Measurements from ENCODE around the gene RAB3IL1.

The RAB3IL1 gene

DNA sequence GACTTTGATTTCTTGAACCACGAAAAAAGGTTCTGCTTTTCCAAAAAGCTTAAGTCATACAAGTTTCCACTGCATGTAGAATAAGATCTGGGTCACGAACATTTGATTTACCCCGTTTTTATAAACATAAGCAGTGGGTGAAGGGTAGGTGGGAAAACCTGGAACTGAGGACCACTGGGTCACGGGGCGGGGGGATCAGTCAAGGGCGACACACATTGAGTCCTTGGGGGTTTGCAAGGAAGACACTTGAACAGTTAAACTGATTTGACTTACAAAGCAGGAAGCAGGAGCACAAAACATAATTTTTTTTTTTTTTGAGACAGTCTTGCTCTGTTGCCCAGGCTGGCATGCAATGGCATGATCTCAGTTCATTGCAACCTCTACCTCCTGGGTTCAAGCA is 36.9 kb downstream of the RAB3IL1 start:
- TF ChIP-seq EZH2phosphoT487 (IDR thresholded peaks at IDR 0.05; ENCODE audit: borderline replicate concordance) (no peak), CTCF (conservative IDR thresholded peaks at IDR 0.05; ENCODE audit: low read length) (no peak)
- no peaks in the 10 kb centered on the region for H4K20me1 ChIP-seq (ENCODE audit: insufficient read depth, low read length, poor library complexity, severe bottlenecking)
- H3K9me3 ChIP-seq (ENCODE audit: insufficient read depth, low read depth, low read length) = no peaks in the 10 kb centered on the region
- H3F3A ChIP-seq (ENCODE audit: low read depth) = no peaks in the 10 kb centered on the region
- H3K4me2 ChIP-seq (ENCODE audit: low read depth, low read length, poor library complexity, severe bottlenecking) = no peak overlapping the region
- peaks cover 13% of the 10 kb centered on the region for H3K4me1 ChIP-seq (ENCODE audit: insufficient read depth, low read length, poor library complexity, severe bottlenecking)
- no peaks in the 10 kb centered on the region for H3K36me3 ChIP-seq (ENCODE audit: insufficient read depth, low read length)
- H3K4me3 ChIP-seq (ENCODE audit: low read length, poor library complexity, severe bottlenecking) = no peak overlapping the region
- no peaks in the 10 kb centered on the region for H3K79me2 ChIP-seq (ENCODE audit: insufficient read depth, low read length)
- H3K9ac ChIP-seq (ENCODE audit: low read depth, low read length, poor library complexity, severe bottlenecking) = no peak overlapping the region
- no peaks in the 10 kb centered on the region for H3K9me2 ChIP-seq (replicated peaks; ENCODE audit: low read depth, low read length)
- H3K27me3 ChIP-seq (ENCODE audit: insufficient read depth, low read length, poor library complexity, severe bottlenecking) = no peaks in the 10 kb centered on the region
- H2AFZ ChIP-seq (ENCODE audit: low read length) = no peak overlapping the region

DNA sequence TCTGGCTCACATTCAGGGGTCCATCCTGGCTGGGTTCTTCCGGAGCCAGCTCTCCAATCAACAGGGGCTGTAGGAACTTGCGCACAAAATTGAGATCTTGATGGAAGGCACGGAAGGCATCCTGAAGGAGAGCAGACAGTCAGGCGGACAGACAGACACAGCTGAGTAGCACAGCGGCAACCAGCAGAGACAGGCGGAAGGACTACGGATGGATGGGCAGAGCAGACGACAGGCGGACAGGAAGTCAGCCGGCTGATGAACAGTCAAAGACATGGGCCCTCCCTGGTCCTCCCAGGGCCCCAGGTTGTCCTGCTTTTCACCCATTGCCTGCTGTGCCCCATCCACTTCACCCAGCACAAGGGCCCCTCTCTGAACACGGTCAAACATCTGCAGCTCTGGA is 37.3 kb downstream of the RAB3IL1 start:
- Histone ChIP-seq H4K20me1 (ENCODE audit: insufficient read depth, low read length, poor library complexity, severe bottlenecking) (no peaks in the 10 kb centered on the region), H3K9ac (ENCODE audit: low read depth, low read length, poor library complexity, severe bottlenecking) (no peak overlapping the region), H3K79me2 (ENCODE audit: insufficient read depth, low read length) (no peaks in the 10 kb centered on the region), H2AFZ (ENCODE audit: low read length) (no peak overlapping the region), H3K4me1 (ENCODE audit: insufficient read depth, low read length, poor library complexity, severe bottlenecking) (peaks cover 9% of the 10 kb centered on the region), H3K36me3 (ENCODE audit: insufficient read depth, low read length) (no peaks in the 10 kb centered on the region), H3F3A (ENCODE audit: low read depth) (no peaks in the 10 kb centered on the region), H3K4me2 (ENCODE audit: low read depth, low read length, poor library complexity, severe bottlenecking) (no peak overlapping the region), H3K27me3 (ENCODE audit: insufficient read depth, low read length, poor library complexity, severe bottlenecking) (no peaks in the 10 kb centered on the region), H3K4me3 (ENCODE audit: low read length, poor library complexity, severe bottlenecking) (no peak overlapping the region), H3K9me3 (ENCODE audit: insufficient read depth, low read depth, low read length) (no peaks in the 10 kb centered on the region), H3K9me2 (replicated peaks; ENCODE audit: low read depth, low read length) (no peaks in the 10 kb centered on the region)
- TF ChIP-seq CTCF (conservative IDR thresholded peaks at IDR 0.05; ENCODE audit: low read length) (no peak), EZH2phosphoT487 (IDR thresholded peaks at IDR 0.05; ENCODE audit: borderline replicate concordance) (no peak)

GRCh38 chr11:61879152-61879551 is 38.2 kb downstream of the RAB3IL1 start:
- no peaks in the 10 kb centered on the region for H3K36me3 ChIP-seq (ENCODE audit: insufficient read depth, low read length)
- no peak overlapping the region for H3K4me3 ChIP-seq (ENCODE audit: low read length, poor library complexity, severe bottlenecking)
- no peaks in the 10 kb centered on the region for H3K79me2 ChIP-seq (ENCODE audit: insufficient read depth, low read length)
- H3K9me2 ChIP-seq (replicated peaks; ENCODE audit: low read depth, low read length) = no peaks in the 10 kb centered on the region
- no peak overlapping the region for H2AFZ ChIP-seq (ENCODE audit: low read length)
- no peaks in the 10 kb centered on the region for H4K20me1 ChIP-seq (ENCODE audit: insufficient read depth, low read length, poor library complexity, severe bottlenecking)
- H3K4me2 ChIP-seq (ENCODE audit: low read depth, low read length, poor library complexity, severe bottlenecking) = no peak overlapping the region
- H3K9ac ChIP-seq (ENCODE audit: low read depth, low read length, poor library complexity, severe bottlenecking) = no peak overlapping the region
- H3K27me3 ChIP-seq (ENCODE audit: insufficient read depth, low read length, poor library complexity, severe bottlenecking) = no peaks in the 10 kb centered on the region
- no peaks in the 10 kb centered on the region for H3F3A ChIP-seq (ENCODE audit: low read depth)
- TF ChIP-seq CTCF (conservative IDR thresholded peaks at IDR 0.05; ENCODE audit: low read length) = no peak
- TF ChIP-seq EZH2phosphoT487 (IDR thresholded peaks at IDR 0.05; ENCODE audit: borderline replicate concordance) = no peak
- H3K4me1 ChIP-seq (ENCODE audit: insufficient read depth, low read length, poor library complexity, severe bottlenecking) = peaks cover 7% of the 10 kb centered on the region
- no peaks in the 10 kb centered on the region for H3K9me3 ChIP-seq (ENCODE audit: insufficient read depth, low read depth, low read length)
